K562 (cell line): ENCODE results near the gene BRWD1. TPM values are rescaled to one million over a fixed set of nuclear protein-coding genes. Genes with fewer than 3 reads are reported as not detected.

ENCODE experiments used
- BCL6 ChIP-seq: fragments of 250-450 bp; sonication (Bioruptor Pico); IDR thresholded peaks from 2 replicates; pipeline ENCODE4 v1.4.0; 2020
- CBX1 ChIP-seq: sonication (generic); IDR thresholded peaks from 2 replicates; pipeline ENCODE4 v1.6.1; 2016; ENCODE audit warnings: antibody characterized with exemption, low read depth, mild to moderate bottlenecking
- CXXC5 ChIP-seq: fragments of 250-450 bp; sonication (Bioruptor Pico); IDR thresholded peaks from 2 replicates; pipeline ENCODE4 v1.8.0; 2022; ENCODE audit warnings: inconsistent platforms, mild to moderate bottlenecking, moderate library complexity
- FOXK1 ChIP-seq: sonication (generic); formaldehyde crosslinking; IDR thresholded peaks from 2 replicates; pipeline ENCODE4 v1.8.0; 2022; ENCODE audit warnings: missing genetic modification reagents, mild to moderate bottlenecking, borderline replicate concordance
- GTF2B ChIP-seq: IDR thresholded peaks from 2 replicates; pipeline ENCODE4 v1.6.1; 2011; ENCODE audit not compliant: insufficient read length; ENCODE audit errors: extremely low read depth
- KAT2B ChIP-seq: IDR thresholded peaks from one replicate; pipeline ENCODE4 v1.6.1; 2012; ENCODE audit warnings: low read depth, mild to moderate bottlenecking, control low read depth, inconsistent platforms, low read length, moderate library complexity
- KAT8 ChIP-seq: fragments of 450-650 bp; IDR thresholded peaks from 2 replicates; pipeline ENCODE4 v1.6.1; 2016; ENCODE audit warnings: low read depth, mild to moderate bottlenecking
- KLF6 ChIP-seq: fragments of 250-450 bp; sonication (Bioruptor Pico); IDR thresholded peaks from 2 replicates; pipeline ENCODE4 v1.4.0; 2020; ENCODE audit warnings: mild to moderate bottlenecking, moderate library complexity, borderline replicate concordance
- PHB ChIP-seq: fragments of 250-450 bp; sonication (Bioruptor Pico); IDR thresholded peaks from 2 replicates; pipeline ENCODE4 v1.5.0; 2021
- POLR2B ChIP-seq: fragments of 450-650 bp; IDR thresholded peaks from 2 replicates; pipeline ENCODE4 v1.6.1; 2018; ENCODE audit warnings: low read depth; ENCODE audit not compliant: partially characterized antibody
- STAG1 ChIP-seq: sonication (generic); formaldehyde crosslinking; IDR thresholded peaks from 2 replicates; pipeline ENCODE4 v1.5.0; 2020; ENCODE audit warnings: missing genetic modification reagents, borderline replicate concordance
- TBL1XR1 ChIP-seq, 2 experiments: IDR thresholded peaks; 2 replicates each; pipeline ENCODE4 v1.6.1; 2012; ENCODE audit warnings: improper control_type of control experiment in 2 of 2, low read length in 2 of 2, mild to moderate bottlenecking in 1 of 2
- THRB ChIP-seq: fragments of 450-650 bp; formaldehyde crosslinking; conservative IDR thresholded peaks from 2 replicates; pipeline ENCODE4 v1.4.0; 2022; ENCODE audit warnings: mild to moderate bottlenecking, missing genetic modification characterization
- U2AF2 ChIP-seq: fragments of 200-400 bp; formaldehyde crosslinking; optimal IDR thresholded peaks from 2 replicates; pipeline ENCODE3; 2017; ENCODE audit warnings: low read depth, mild to moderate bottlenecking, low read length
- ZKSCAN3 ChIP-seq: fragments of 250-450 bp; sonication (Bioruptor Pico); IDR thresholded peaks from 2 replicates; pipeline ENCODE4 v1.4.0; 2020
- ZNF274 ChIP-seq: IDR thresholded peaks from 2 replicates; pipeline ENCODE4 v1.6.1; 2011; ENCODE audit warnings: low read depth, mild to moderate bottlenecking, low read length, moderate library complexity, borderline replicate concordance
- ZNF280A ChIP-seq: fragments of 450-650 bp; IDR thresholded peaks from 2 replicates; pipeline ENCODE4 v1.6.1; 2018; ENCODE audit warnings: mild to moderate bottlenecking, low read depth; ENCODE audit not compliant: partially characterized antibody
- ZNF282 ChIP-seq: sonication (generic); formaldehyde crosslinking; IDR thresholded peaks from 2 replicates; pipeline ENCODE4 v1.8.1; 2023; ENCODE audit warnings: missing genetic modification reagents
- ZNF444 ChIP-seq: fragments of 250-450 bp; sonication (Bioruptor Pico); IDR thresholded peaks from 2 replicates; pipeline ENCODE4 v1.4.0; 2020; ENCODE audit warnings: mild to moderate bottlenecking, moderate library complexity
- polyA plus RNA-seq, 8 experiments: library from polyadenylated mRNA; depleted of rRNA in 4 of 8; stranded (reverse) in 5 of 8; unstranded in 3 of 8; fragments of >200 nt; fragmentation: Nextera tagmentation in 2 of 8; fragmentation: Illumina TruSeq in 1 of 8; extraction: Ambion mirVana in 2 of 8; extraction: Trizol in 1 of 8; gene quantifications; 2 replicates each; pipeline versions ENCODE4 v1.2.1 to v1.2.3, GENCODE V29; 2011 to 2014; ENCODE audit warnings: inconsistent platforms in 1 of 8, missing spikeins in 1 of 8
- total RNA-seq, 7 experiments: library from RNA; depleted of rRNA in 6 of 7; stranded (reverse); fragments of >200 nt in 6 of 7; fragmentation: Illumina TruSeq in 2 of 7; extraction: Trizol in 2 of 7; gene quantifications; 2 replicates each; pipeline versions ENCODE4 v1.2.1 to v1.2.3, GENCODE V29; 2011 to 2021; ENCODE audit warnings: low replicate concordance in 1 of 7
- TF ChIP-seq, protein P1 (sequence below): sonication (generic); formaldehyde crosslinking; IDR thresholded peaks from 2 replicates; pipeline ENCODE4 v1.8.1; 2023; ENCODE audit warnings: mild to moderate bottlenecking, missing genetic modification reagents
- TF ChIP-seq, protein P2 (sequence below): fragments of 450-650 bp; conservative IDR thresholded peaks from 2 replicates; pipeline ENCODE4 v1.6.1; 2016; ENCODE audit warnings: missing genetic modification characterization, low read depth, mild to moderate bottlenecking, control low read depth, missing compliant biosample characterization

BRWD1 gene
- total and polyA plus RNA-seq, 9 of the 15 experiments (the other 6 are each of a cell fraction or from before 2014, with no cell fraction given): 10.1 to 60.2 (median 34.1) TPM

- TF ChIP-seq KLF6: no peak
- peak; percentile 83; the same call in 1 of the 2 replicates for TF ChIP-seq THRB
- no peak; the same call in 1 of the 2 replicates for TF ChIP-seq PHB (CRISPR knock-in tag)
- TF ChIP-seq, protein P1, sequence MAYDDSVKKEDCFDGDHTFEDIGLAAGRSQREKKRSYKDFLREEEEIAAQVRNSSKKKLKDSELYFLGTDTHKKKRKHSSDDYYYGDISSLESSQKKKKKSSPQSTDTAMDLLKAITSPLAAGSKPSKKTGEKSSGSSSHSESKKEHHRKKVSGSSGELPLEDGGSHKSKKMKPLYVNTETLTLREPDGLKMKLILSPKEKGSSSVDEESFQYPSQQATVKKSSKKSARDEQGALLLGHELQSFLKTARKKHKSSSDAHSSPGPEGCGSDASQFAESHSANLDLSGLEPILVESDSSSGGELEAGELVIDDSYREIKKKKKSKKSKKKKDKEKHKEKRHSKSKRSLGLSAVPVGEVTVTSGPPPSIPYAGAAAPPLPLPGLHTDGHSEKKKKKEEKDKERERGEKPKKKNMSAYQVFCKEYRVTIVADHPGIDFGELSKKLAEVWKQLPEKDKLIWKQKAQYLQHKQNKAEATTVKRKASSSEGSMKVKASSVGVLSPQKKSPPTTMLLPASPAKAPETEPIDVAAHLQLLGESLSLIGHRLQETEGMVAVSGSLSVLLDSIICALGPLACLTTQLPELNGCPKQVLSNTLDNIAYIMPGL (CRISPR knock-in tag): peak; percentile 91
- TF ChIP-seq KAT2B: no peak
- no peak for TF ChIP-seq GTF2B
- TF ChIP-seq ZNF274: no peak
- no peak for TF ChIP-seq ZKSCAN3 (CRISPR knock-in tag)
- TF ChIP-seq ZNF280A: no peak
- no peak for TF ChIP-seq FOXK1 (CRISPR knock-in tag)
- peak; percentile 23 for TF ChIP-seq CBX1
- no peak for TF ChIP-seq STAG1 (CRISPR knock-in tag)
- TF ChIP-seq ZNF444 (CRISPR knock-in tag): no peak; the same call in 1 of the 2 replicates
- TF ChIP-seq U2AF2: no peak
- TF ChIP-seq POLR2B: peak; percentile 95
- TF ChIP-seq, protein P2, sequence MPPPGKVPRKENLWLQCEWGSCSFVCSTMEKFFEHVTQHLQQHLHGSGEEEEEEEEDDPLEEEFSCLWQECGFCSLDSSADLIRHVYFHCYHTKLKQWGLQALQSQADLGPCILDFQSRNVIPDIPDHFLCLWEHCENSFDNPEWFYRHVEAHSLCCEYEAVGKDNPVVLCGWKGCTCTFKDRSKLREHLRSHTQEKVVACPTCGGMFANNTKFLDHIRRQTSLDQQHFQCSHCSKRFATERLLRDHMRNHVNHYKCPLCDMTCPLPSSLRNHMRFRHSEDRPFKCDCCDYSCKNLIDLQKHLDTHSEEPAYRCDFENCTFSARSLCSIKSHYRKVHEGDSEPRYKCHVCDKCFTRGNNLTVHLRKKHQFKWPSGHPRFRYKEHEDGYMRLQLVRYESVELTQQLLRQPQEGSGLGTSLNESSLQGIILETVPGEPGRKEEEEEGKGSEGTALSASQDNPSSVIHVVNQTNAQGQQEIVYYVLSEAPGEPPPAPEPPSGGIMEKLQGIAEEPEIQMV (tag): no peak
- no peak for TF ChIP-seq KAT8
- peak in 1 of 2 experiments; percentile 54; a peak in 2 of 4 replicates for TF ChIP-seq TBL1XR1 (IDR thresholded peaks at IDR 0.05; ENCODE audit: low read length in 2 of 2)
- TF ChIP-seq ZNF282 (CRISPR knock-in tag): no peak
- TF ChIP-seq CXXC5 (CRISPR knock-in tag): peak; percentile 91
- no peak for TF ChIP-seq BCL6 (CRISPR knock-in tag)
Measured at GRCh38 chr21:39183272-39184049, 130.0 kb downstream of the BRWD1 start, which contains the start of gene PSMG1 (continued).
